Thymus (tissue), 14 donors: Measurements from ENCODE around the gene CXCL14. TPM values are rescaled to one million over a fixed set of nuclear protein-coding genes. Genes with fewer than 3 reads are reported as not detected.

Experiments used
- DNase-seq, 9 donors: peaks; one replicate each; pipeline ENCODE4 v3.0.0-alpha.2; 2013; ENCODE audit warnings: low spot score in 9 of 9, low read depth in 6 of 9, missing footprints in 1 of 9
- H3K27ac ChIP-seq, 2 donors: one replicate each; pipeline ENCODE4 v1.5.1; 2013; ENCODE audit warnings: control low read depth in 1 of 2, low read depth in 1 of 2, low read length in 1 of 2, mild to moderate bottlenecking in 1 of 2, moderate library complexity in 1 of 2
- H3K27me3 ChIP-seq, 2 donors: one replicate each; pipeline ENCODE4 v1.5.1; 2013; ENCODE audit warnings: low read length in 1 of 2; ENCODE audit not compliant: control insufficient read depth in 2 of 2, insufficient read depth in 1 of 2
- H3K36me3 ChIP-seq, 2 donors: one replicate each; pipeline ENCODE4 v1.5.1; 2013; ENCODE audit warnings: low read length in 1 of 2, mild to moderate bottlenecking in 1 of 2, moderate library complexity in 1 of 2; ENCODE audit not compliant: control insufficient read depth in 2 of 2, insufficient read depth in 2 of 2
- H3K4me1 ChIP-seq, 2 donors: one replicate each; pipeline ENCODE4 v1.5.1; 2013; ENCODE audit warnings: low read length in 2 of 2; ENCODE audit not compliant: control insufficient read depth in 2 of 2, insufficient read depth in 2 of 2
- H3K4me3 ChIP-seq, 2 donors: one replicate each; pipeline ENCODE4 v1.5.1; 2013; ENCODE audit warnings: low read length in 2 of 2, control low read depth in 1 of 2, mild to moderate bottlenecking in 1 of 2
- H3K9me3 ChIP-seq, 2 donors: one replicate each; pipeline ENCODE4 v1.5.1; 2013; ENCODE audit warnings: low read length in 1 of 2, mild to moderate bottlenecking in 1 of 2; ENCODE audit not compliant: control insufficient read depth in 2 of 2, insufficient read depth in 1 of 2
- WGBS: extraction: QIAGEN DNeasy Blood & Tissue Kit; methylation state at CpG from one replicate; pipeline ENCODE4 v1.1.7; 2013; 5-methylcytosine and 5-hydroxymethylcytosine counted together
- long read RNA-seq, 10 donors: transcript quantifications; one replicate each; lab custom pipeline, GENCODE V29; 2026
- polyA plus RNA-seq: library from polyadenylated mRNA; stranded (reverse); fragments of 200-250 nt; gene quantifications from one replicate; pipeline ENCODE4 v1.2.3, GENCODE V29; 2013
- total RNA-seq: library from RNA; stranded (reverse); fragments of 120-200 nt; gene quantifications from one replicate; pipeline ENCODE4 v1.2.4, GENCODE V29; 2013
- donor health status: healthy.

Gene CXCL14
- total RNA-seq = 12.6 TPM
- polyA plus RNA-seq = 17.0 TPM
- long read RNA-seq, donor 1, partial matches to known transcripts = 0 of 1 reads
- long read RNA-seq, donor 1, other reads (novel, unspliced or antisense) = 0 of 1 reads
- long read RNA-seq, donor 2 = 0 reads
- long read RNA-seq, donor 3, transcript CXCL14-202 (4 exons, 1,760 nt) = major isoform, 25 of 35 reads
- long read RNA-seq, donor 3, partial matches to known transcripts = 10 of 35 reads
- long read RNA-seq, donor 3, other reads (novel, unspliced or antisense) = 0 of 35 reads
- long read RNA-seq, donor 4, transcript CXCL14-202 (4 exons, 1,760 nt) = major isoform, 39 of 39 reads
- long read RNA-seq, donor 4, partial matches to known transcripts = 0 of 39 reads
- long read RNA-seq, donor 4, other reads (novel, unspliced or antisense) = 0 of 39 reads
- long read RNA-seq, donor 5, transcript CXCL14-202 (4 exons, 1,760 nt) = major isoform, 62 of 62 reads
- long read RNA-seq, donor 5, partial matches to known transcripts = 0 of 62 reads
- long read RNA-seq, donor 5, other reads (novel, unspliced or antisense) = 0 of 62 reads
- long read RNA-seq, donor 6, transcript CXCL14-202 (4 exons, 1,760 nt) = major isoform, 45 of 45 reads
- long read RNA-seq, donor 6, partial matches to known transcripts = 0 of 45 reads
- long read RNA-seq, donor 6, other reads (novel, unspliced or antisense) = 0 of 45 reads
- long read RNA-seq, donor 7, transcript CXCL14-202 (4 exons, 1,760 nt) = major isoform, 28 of 28 reads
- long read RNA-seq, donor 7, partial matches to known transcripts = 0 of 28 reads
- long read RNA-seq, donor 7, other reads (novel, unspliced or antisense) = 0 of 28 reads
- long read RNA-seq, donor 8, transcript CXCL14-202 (4 exons, 1,760 nt) = major isoform, 11 of 11 reads
- long read RNA-seq, donor 8, partial matches to known transcripts = 0 of 11 reads
- long read RNA-seq, donor 8, other reads (novel, unspliced or antisense) = 0 of 11 reads
- long read RNA-seq, donor 9, transcript CXCL14-202 (4 exons, 1,760 nt) = major isoform, 20 of 20 reads
- long read RNA-seq, donor 9, partial matches to known transcripts = 0 of 20 reads
- long read RNA-seq, donor 9, other reads (novel, unspliced or antisense) = 0 of 20 reads
- long read RNA-seq, donor 10, transcript CXCL14-202 (4 exons, 1,760 nt) = major isoform, 21 of 21 reads
- long read RNA-seq, donor 10, partial matches to known transcripts = 0 of 21 reads
- long read RNA-seq, donor 10, other reads (novel, unspliced or antisense) = 0 of 21 reads

GRCh38 chr5:135578685-135579341 is at the start of gene CXCL14:
Gene CXCL14 (minus strand): TSS chr5:135578991. CDS start chr5:135578778, 213 bp downstream.
- Histone ChIP-seq H3K9me3 (no peaks in the 10 kb centered on the region), H3K36me3 (no peaks in the 10 kb centered on the region), H3K27ac (no peak within 1 kb of the TSS), H3K4me1 (no peaks in the 10 kb centered on the region), H3K4me3 (peak within 1 kb of the TSS in 1 of 2 donors; percentile 5), H3K27me3 (peaks cover 38 to 68% of the 10 kb centered on the region in 2 donors)
- 4% methylated on average over 68 of the region's 68 CpGs for WGBS
- DNase-seq = peak in 1 of 9 donors; percentile 8

DNA sequence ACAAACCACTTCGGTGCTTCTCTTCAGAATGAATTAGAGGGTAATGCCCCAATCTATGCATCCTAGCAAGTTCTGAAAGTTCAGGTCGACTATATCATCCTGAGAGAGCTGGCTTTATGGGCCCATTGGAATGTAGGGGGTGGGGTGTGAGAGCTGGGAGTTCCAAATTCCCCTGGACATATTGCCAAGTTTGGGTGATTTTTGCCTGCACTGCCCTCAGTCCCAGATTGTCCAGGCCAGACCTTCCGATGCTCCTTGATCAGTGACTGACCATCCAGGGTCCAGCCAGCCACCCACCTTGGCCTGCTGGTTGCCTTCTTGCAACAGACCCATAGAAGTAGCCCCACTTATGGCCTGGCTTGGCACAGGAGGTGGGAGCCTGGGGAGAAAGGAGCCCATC is 47.8 kb upstream of the CXCL14 start:
- H3K27me3 ChIP-seq = no peaks in the 10 kb centered on the region
- H3K4me3 ChIP-seq = no peak overlapping the region
- no peak overlapping the region for H3K27ac ChIP-seq
- WGBS = 77% methylated on average over 3 of the region's 3 CpGs
- no peaks in the 10 kb centered on the region for H3K36me3 ChIP-seq
- H3K4me1 ChIP-seq = no peaks in the 10 kb centered on the region
- DNase-seq = no peak
- no peaks in the 10 kb centered on the region for H3K9me3 ChIP-seq

DNA sequence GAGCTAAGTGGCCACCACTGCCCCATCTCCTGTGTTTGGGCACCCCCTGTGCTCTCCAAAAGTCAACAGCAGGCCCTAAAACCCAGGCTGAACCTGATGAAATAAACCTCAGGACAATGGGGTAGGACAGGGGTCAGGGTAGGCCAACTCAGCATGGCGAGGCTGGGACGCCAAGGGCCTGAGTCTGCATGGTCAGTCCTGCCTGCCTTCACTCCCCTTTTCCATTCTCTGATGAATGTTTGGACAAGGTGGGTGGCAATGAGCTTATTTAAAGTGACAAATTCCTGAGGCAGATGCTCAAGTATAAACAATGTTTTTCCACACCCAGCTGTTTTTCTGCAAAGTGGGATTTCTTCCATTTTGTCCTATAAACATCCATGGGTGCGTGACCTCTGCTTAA is 47.2 kb upstream of the CXCL14 start:
- WGBS = 94% methylated on average over 3 of the region's 3 CpGs
- no peaks in the 10 kb centered on the region for H3K36me3 ChIP-seq
- no peaks in the 10 kb centered on the region for H3K4me1 ChIP-seq
- no peaks in the 10 kb centered on the region for H3K27me3 ChIP-seq
- no peak for DNase-seq
- no peak overlapping the region for H3K27ac ChIP-seq
- no peaks in the 10 kb centered on the region for H3K9me3 ChIP-seq
- no peak overlapping the region for H3K4me3 ChIP-seq

- H3K9me3 ChIP-seq = peaks cover 0 to under 1% of the 10 kb centered on the region in 2 donors
- DNase-seq = no peak
- no peaks in the 10 kb centered on the region for H3K36me3 ChIP-seq
- H3K4me3 ChIP-seq = no peak overlapping the region
- 95% methylated on average over 1 of the region's 1 CpG for WGBS
- H3K27ac ChIP-seq = no peak overlapping the region
- no peaks in the 10 kb centered on the region for H3K27me3 ChIP-seq
- H3K4me1 ChIP-seq = no peaks in the 10 kb centered on the region
Observed at GRCh38 chr5:135625486-135625885, 46.7 kb upstream of the CXCL14 start.

DNA sequence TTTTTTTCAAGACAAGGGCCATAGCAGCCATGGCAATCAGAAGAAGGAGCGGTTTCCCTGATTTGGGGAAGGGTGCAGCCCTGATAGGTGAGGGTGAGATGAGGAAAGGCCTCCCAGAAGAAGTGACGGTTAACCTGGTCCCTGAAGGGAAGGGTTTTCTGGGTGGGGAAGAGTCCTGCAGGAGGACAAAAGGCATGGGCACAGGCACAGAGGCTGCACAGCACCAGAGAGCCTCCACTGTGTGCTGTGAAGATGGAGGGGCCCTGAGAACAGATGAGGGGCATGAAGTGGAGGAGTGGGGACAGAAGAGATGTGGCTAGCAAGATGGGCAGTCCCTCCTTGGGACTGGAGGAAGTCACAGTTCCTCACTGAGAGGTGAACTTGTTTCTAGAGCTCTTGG is 46.3 kb upstream of the CXCL14 start:
- Histone ChIP-seq H3K4me3 (no peak overlapping the region), H3K27ac (no peak overlapping the region), H3K27me3 (no peaks in the 10 kb centered on the region), H3K36me3 (no peaks in the 10 kb centered on the region), H3K4me1 (no peaks in the 10 kb centered on the region), H3K9me3 (peaks cover 0 to 1% of the 10 kb centered on the region in 2 donors)
- no peak for DNase-seq
- 91% methylated on average over 2 of the region's 2 CpGs for WGBS

DNA sequence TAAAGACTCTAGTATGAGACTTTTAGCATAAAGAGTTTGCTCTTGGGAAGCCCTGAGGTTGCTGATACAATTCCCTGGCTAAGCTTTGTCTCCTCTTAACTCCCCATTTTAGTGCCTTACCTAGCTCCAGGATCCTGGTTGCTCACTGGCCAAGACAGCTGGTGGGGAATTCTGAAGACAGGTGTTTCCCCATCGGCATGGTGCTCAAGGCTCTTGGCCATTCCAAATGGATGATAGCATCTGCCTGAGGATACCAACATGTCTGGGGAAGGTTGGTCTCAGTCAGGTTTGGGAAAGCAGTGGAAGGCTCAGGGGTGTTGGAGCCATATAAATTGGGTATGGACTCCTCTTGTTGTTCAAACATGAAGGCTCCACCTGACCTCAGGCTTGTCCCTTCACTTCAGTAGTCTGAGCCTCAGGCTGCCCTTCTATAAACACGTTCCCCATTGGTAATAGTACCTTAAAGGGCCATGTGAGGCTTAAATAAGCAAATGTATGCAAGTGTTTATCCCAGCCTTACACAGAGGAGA is 44.5 kb upstream of the CXCL14 start:
- no peaks in the 10 kb centered on the region for H3K4me1 ChIP-seq
- H3K27ac ChIP-seq = no peak overlapping the region
- 77% methylated on average over 2 of the region's 2 CpGs for WGBS
- no peak overlapping the region for H3K4me3 ChIP-seq
- H3K36me3 ChIP-seq = no peaks in the 10 kb centered on the region
- no peak for DNase-seq
- no peaks in the 10 kb centered on the region for H3K27me3 ChIP-seq
- H3K9me3 ChIP-seq = peaks cover 1 to 4% of the 10 kb centered on the region in 2 donors

- Histone ChIP-seq H3K27me3 (no peaks in the 10 kb centered on the region), H3K4me1 (no peaks in the 10 kb centered on the region), H3K27ac (no peak overlapping the region), H3K36me3 (no peaks in the 10 kb centered on the region), H3K9me3 (peaks cover 1 to 4% of the 10 kb centered on the region in 2 donors), H3K4me3 (no peak overlapping the region)
- DNase-seq = no peak
- 94% methylated on average over 4 of the region's 4 CpGs for WGBS
Observed at GRCh38 chr5:135615581-135616260, 36.9 kb upstream of the CXCL14 start.

- DNase-seq = no peak
- no peaks in the 10 kb centered on the region for H3K36me3 ChIP-seq
- 92% methylated on average over 1 of the region's 1 CpG for WGBS
Observed at GRCh38 chr5:135615171-135615570, 36.4 kb upstream of the CXCL14 start.

More at GRCh38 chr5:135615171-135615570, 36.4 kb upstream of the CXCL14 start:
- no peak overlapping the region for H3K27ac ChIP-seq
- H3K4me1 ChIP-seq = no peaks in the 10 kb centered on the region
- peaks cover 0 to 4% of the 10 kb centered on the region in 2 donors for H3K9me3 ChIP-seq
- H3K27me3 ChIP-seq = no peaks in the 10 kb centered on the region
- H3K4me3 ChIP-seq = no peak overlapping the region
